Panc1 (cell line): ENCODE results near the gene MTNR1A.

Source experiments
- CTCF ChIP-seq: fragments of 450-650 bp; IDR thresholded peaks from 2 replicates; pipeline ENCODE4 v1.5.1; 2017; ENCODE audit warnings: mild to moderate bottlenecking
- POLR2AphosphoS5 ChIP-seq: IDR thresholded peaks from 2 replicates; pipeline ENCODE4 v1.6.1; 2012; ENCODE audit warnings: mild to moderate bottlenecking, low read depth, low read length, moderate library complexity
- REST ChIP-seq, 2 experiments: IDR thresholded peaks; 2 replicates each; pipeline ENCODE4 v1.6.1; 2011 to 2012; ENCODE audit warnings: low read depth in 2 of 2, control low read depth in 1 of 2, low read length in 1 of 2, mild to moderate bottlenecking in 1 of 2, moderate library complexity in 1 of 2; ENCODE audit not compliant: insufficient read depth in 1 of 2
- TCF7L2 ChIP-seq: IDR thresholded peaks from 2 replicates; pipeline ENCODE4 v1.6.1; 2011; ENCODE audit warnings: mild to moderate bottlenecking, low read depth, low read length, inconsistent platforms

DNA sequence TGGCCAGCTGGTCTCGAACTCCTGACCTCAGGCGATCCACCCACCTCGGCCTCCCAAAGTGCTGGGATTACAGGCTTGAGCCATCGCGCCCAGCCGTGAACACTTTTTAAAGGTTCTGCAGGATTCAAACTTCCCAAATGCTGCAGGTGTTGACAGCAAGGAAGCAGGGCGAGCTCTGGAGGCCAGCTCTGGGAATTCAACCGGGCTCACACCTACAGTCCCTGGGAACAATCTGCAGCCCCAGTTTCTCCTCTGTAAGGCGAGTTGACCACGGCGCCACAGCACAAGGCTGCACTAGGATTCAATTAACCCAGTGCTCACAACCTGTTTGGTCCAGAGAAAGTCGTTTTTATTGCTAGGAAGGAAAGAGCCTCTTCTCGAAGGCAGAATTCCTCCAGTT, 1.6 kb downstream of the MTNR1A start:
- TF ChIP-seq CTCF = no peak
- TF ChIP-seq POLR2AphosphoS5 = no peak
- no peak for TF ChIP-seq TCF7L2
- TF ChIP-seq REST (IDR thresholded peaks at IDR 0.05; ENCODE audit: insufficient read depth in 1 of 2, low read depth in 2 of 2, low read length in 1 of 2) = no peak
